ENCODE data around the gene FN1. TPM values are rescaled to one million over a fixed set of nuclear protein-coding genes. Genes with fewer than 3 reads are reported as not detected.

The FN1 gene
- polyA plus RNA-seq (2011; rRNA removed) (500 and 982 TPM in 2 replicates), polyA plus RNA-seq (2017; fragmentation: RNase III; extraction: RNeasy Plus Mini Kit Qiagen cat#74134 plus additional on column Dnase treatment) (157 to 223 TPM (median 203 TPM) in 3 replicates), polyA minus RNA-seq (2011; rRNA and poly(A)+ RNA removed) (1,062 and 1,397 TPM in 2 replicates)
- 90.1 and 100 TPM in 2 replicates for polyA plus RNA-seq (2012; cell fraction: cytosol; rRNA removed)
- polyA plus RNA-seq (2012; cell fraction: nucleus; rRNA removed), result 388 and 415 TPM in 2 replicates

GRCh38 chr2:215435870-215436704, at the start of gene FN1:
Gene FN1 (minus strand): TSS chr2:215436068. CDS start chr2:215435802, 266 bp downstream.
- Histone ChIP-seq H3K4me2 (peak within 1 kb of the TSS; percentile 85), H3K27ac (peak within 1 kb of the TSS; percentile 82 to 92), H3K4me1 (peaks cover 59% of the 10 kb centered on the region), H3K9me3 (no peaks in the 10 kb centered on the region), H3K4me3 (peak within 1 kb of the TSS; percentile 69)
- ChIA-PET CTCF (interaction anchor here (2.3 kb wide), 1 partner anchor 484 kb away, joined by 7 read pairs; no protein-coding TSS in a partner anchor), POLR2A (interaction anchor here (1.1 kb wide), 1 partner anchor 392 kb away, joined by 4 read pairs; no protein-coding TSS in a partner anchor)
- WGBS (ENCODE audit: missing lambda C conversion rate), result under 1% methylated on average over 14 of the region's 54 CpGs
- FAIRE-seq (no peak), ATAC-seq (peak; percentile 88 to 90), DNase-seq (ENCODE audit: low read depth in 1 of 2, low spot score in 1 of 2) (peak; percentile 62 to 85)
- no peak for TF ChIP-seq TP53 (CRISPR knock-in tag; IDR thresholded peaks at IDR 0.05)
- peak; percentile 63 to 84 for TF ChIP-seq CEBPB (IDR thresholded peaks at IDR 0.05)
- no peak for TF ChIP-seq CHD4 (IDR thresholded peaks at IDR 0.05; ENCODE audit: borderline replicate concordance)
- no peak for TF ChIP-seq E2F6 (IDR thresholded peaks at IDR 0.05; ENCODE audit: borderline replicate concordance, low read depth)
- no peak for TF ChIP-seq HMGXB4 (CRISPR knock-in tag; IDR thresholded peaks at IDR 0.05; ENCODE audit: borderline replicate concordance)
- peak in 1 of 2 experiments; percentile 35; a peak in 1 of 5 replicates for TF ChIP-seq EP300 (IDR thresholded peaks at IDR 0.05)
- TF ChIP-seq ZC3H11A (IDR thresholded peaks at IDR 0.05), result no peak
- peak; percentile 54; the same call in 1 of the 2 replicates for TF ChIP-seq PHF8 (IDR thresholded peaks at IDR 0.05; ENCODE audit: borderline replicate concordance, low read depth)
- TF ChIP-seq EHMT2 (IDR thresholded peaks at IDR 0.05; ENCODE audit: low read depth), result no peak
- TF ChIP-seq SMC3 (IDR thresholded peaks at IDR 0.05), result peak; percentile 9; the same call in 1 of the 3 replicates
- peak; percentile 26; the same call in 1 of the 2 replicates for TF ChIP-seq REST (IDR thresholded peaks at IDR 0.05)
- peak; percentile 93 for TF ChIP-seq POLR2A (IDR thresholded peaks at IDR 0.05; ENCODE audit: low read length)
- peak in 1 of 2 experiments; percentile 75; a peak in 3 of 5 replicates for TF ChIP-seq JUN (IDR thresholded peaks at IDR 0.05)
- TF ChIP-seq FOSB (CRISPR knock-in tag; IDR thresholded peaks at IDR 0.05), result no peak
- TF ChIP-seq MYC (IDR thresholded peaks at IDR 0.05; ENCODE audit: borderline replicate concordance, low read length), result 0 out of 2 replicates have a peak, but pooled peaks have one; percentile 14
- no peak for TF ChIP-seq ZSCAN20 (CRISPR knock-in tag; IDR thresholded peaks at IDR 0.05)

GRCh38 chr2:215485032-215485431, 49.2 kb upstream of the FN1 start:
- FAIRE-seq, result no peak
- Histone ChIP-seq H3K9me3 (no peaks in the 10 kb centered on the region), H3K4me2 (no peak overlapping the region), H3K4me3 (no peak overlapping the region), H3K4me1 (no peaks in the 10 kb centered on the region), H3K27ac (no peak overlapping the region)
- no peak for DNase-seq (ENCODE audit: low read depth in 1 of 2, low spot score in 1 of 2)
- ChIA-PET POLR2A (no interaction called here), CTCF (interaction anchor here (0.6 kb wide), 1 partner anchor 22 kb away, joined by 4 read pairs; no protein-coding TSS in a partner anchor)
- no peak for ATAC-seq
- no peak for TF ChIP-seq FOSL2 (IDR thresholded peaks at IDR 0.05)
- TF ChIP-seq FOSL2 (CRISPR knock-in tag; IDR thresholded peaks at IDR 0.05), result no peak
- peak; percentile 66 for TF ChIP-seq MAFK (IDR thresholded peaks at IDR 0.05; ENCODE audit: partially characterized antibody)
- TF ChIP-seq HEYL (CRISPR knock-in tag; IDR thresholded peaks at IDR 0.05), result no peak
- no peak for TF ChIP-seq JUN (IDR thresholded peaks at IDR 0.05)

Data from A549 (cell line).